HCT116 (cell line): ENCODE measurements around the gene MBD3.

ENCODE experiments used
- YY1 ChIP-seq: IDR thresholded peaks from 2 replicates; pipeline ENCODE4 v1.6.1; 2011; ENCODE audit warnings: low read length, low read depth, moderate library complexity, mild to moderate bottlenecking; ENCODE audit not compliant: insufficient replicate concordance; ENCODE audit errors: extremely low read depth
- TF ChIP-seq, protein P1 (sequence below), 3 experiments: fragments of 200-600 bp in 1 of 3; sonication (generic) in 1 of 3; IDR thresholded peaks in 2 of 3; conservative IDR thresholded peaks in 1 of 3; 2 replicates each; pipeline ENCODE4 v1.5.1; 2012 to 2017; ENCODE audit warnings: low read depth in 2 of 3, low read length in 2 of 3, antibody characterized with exemption in 1 of 3, borderline replicate concordance in 1 of 3, control low read depth in 1 of 3, mild to moderate bottlenecking in 1 of 3, mixed read lengths in 1 of 3, mixed run types in 1 of 3, moderate library complexity in 1 of 3; ENCODE audit not compliant: insufficient read depth in 1 of 3

DNA sequence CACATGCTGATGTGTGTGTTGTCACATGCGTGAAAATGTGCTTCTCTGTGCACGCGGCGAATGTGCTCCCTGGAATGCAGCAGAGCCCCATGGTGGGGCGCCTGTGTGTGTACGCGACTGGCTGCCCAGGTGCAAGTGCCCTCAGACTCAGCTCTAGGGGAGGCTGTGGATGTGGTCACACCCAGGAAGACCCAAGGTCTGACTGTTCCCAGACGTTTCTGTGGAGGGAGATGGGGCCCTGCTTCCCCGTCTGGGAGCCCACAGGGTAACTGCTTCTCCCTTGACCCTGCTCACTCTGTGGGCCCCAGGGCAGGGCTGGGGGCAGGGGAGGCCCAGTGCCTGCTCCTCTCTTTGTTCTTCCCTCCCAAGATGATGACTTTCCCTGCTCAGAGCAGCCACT is 20.5 kb upstream of the MBD3 start:
- TF ChIP-seq YY1: no peak
- TF ChIP-seq, protein P1, sequence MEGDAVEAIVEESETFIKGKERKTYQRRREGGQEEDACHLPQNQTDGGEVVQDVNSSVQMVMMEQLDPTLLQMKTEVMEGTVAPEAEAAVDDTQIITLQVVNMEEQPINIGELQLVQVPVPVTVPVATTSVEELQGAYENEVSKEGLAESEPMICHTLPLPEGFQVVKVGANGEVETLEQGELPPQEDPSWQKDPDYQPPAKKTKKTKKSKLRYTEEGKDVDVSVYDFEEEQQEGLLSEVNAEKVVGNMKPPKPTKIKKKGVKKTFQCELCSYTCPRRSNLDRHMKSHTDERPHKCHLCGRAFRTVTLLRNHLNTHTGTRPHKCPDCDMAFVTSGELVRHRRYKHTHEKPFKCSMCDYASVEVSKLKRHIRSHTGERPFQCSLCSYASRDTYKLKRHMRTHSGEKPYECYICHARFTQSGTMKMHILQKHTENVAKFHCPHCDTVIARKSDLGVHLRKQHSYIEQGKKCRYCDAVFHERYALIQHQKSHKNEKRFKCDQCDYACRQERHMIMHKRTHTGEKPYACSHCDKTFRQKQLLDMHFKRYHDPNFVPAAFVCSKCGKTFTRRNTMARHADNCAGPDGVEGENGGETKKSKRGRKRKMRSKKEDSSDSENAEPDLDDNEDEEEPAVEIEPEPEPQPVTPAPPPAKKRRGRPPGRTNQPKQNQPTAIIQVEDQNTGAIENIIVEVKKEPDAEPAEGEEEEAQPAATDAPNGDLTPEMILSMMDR (IDR thresholded peaks at IDR 0.05 in 2 of 3, conservative IDR thresholded peaks at IDR 0.05 in 1 of 3; ENCODE audit: borderline replicate concordance in 1 of 3, insufficient read depth in 1 of 3, low read depth in 2 of 3, low read length in 2 of 3): no peak
